IMR-90 (cell line): ENCODE results near the gene ABCA2. TPM values are rescaled to one million over a fixed set of nuclear protein-coding genes. Genes with fewer than 3 reads are reported as not detected.
A peak's percentile ranks its signal among the peaks of the same experiment; 100 is the strongest.

Experiments used
- ATAC-seq: fragments of 200-7000 bp; cut with Tn5 transposase; 2 replicates; pipeline ENCODE4 v1.9.1; 2020; ENCODE audit warnings: low read depth, mild to moderate bottlenecking, moderate library complexity
- BruUV-seq: library from RNA; stranded (reverse); fragments of 400-500 nt; replicated peaks from 2 replicates; lab custom pipeline; 2021; lab: Mats Ljungman, UMichigan
- CTCF ChIA-PET: fragments of 300-600 bp; formaldehyde crosslinking; extraction: SDS; loops from one replicate; lab custom pipeline; 2021; ENCODE audit warnings: antibody characterized with exemption; lab: Yijun Ruan, JAX
- POLR2A ChIA-PET: fragments of 300-600 bp; sonication (Branson Sonifier 250); formaldehyde crosslinking; loops from one replicate; lab custom pipeline; 2022; ENCODE audit warnings: antibody characterized with exemption; ENCODE audit not compliant: unreplicated experiment; lab: Charles Lee
- DNase-seq: peaks from one replicate; pipeline ENCODE4 v3.0.0; 2013
- H2AFZ ChIP-seq: replicated peaks from 2 replicates; pipeline ENCODE3; 2013; ENCODE audit warnings: low read length, mild to moderate bottlenecking; ENCODE audit not compliant: poor library complexity
- H2AK5ac ChIP-seq: 2 replicates; pipeline ENCODE4 v1.6.1; 2013; ENCODE audit warnings: low read depth, low read length, inconsistent platforms
- H2AK9ac ChIP-seq: replicated peaks from 2 replicates; pipeline ENCODE3; 2013; ENCODE audit warnings: mild to moderate bottlenecking, low read depth, low read length, moderate library complexity; ENCODE audit not compliant: poor library complexity
- H2BK120ac ChIP-seq: 2 replicates; pipeline ENCODE4 v1.6.1; 2013; ENCODE audit warnings: low read depth, low read length, inconsistent platforms
- H2BK15ac ChIP-seq: 3 replicates; pipeline ENCODE4 v1.6.1; 2013; ENCODE audit warnings: low read depth, low read length, inconsistent platforms
- H2BK20ac ChIP-seq: 2 replicates; pipeline ENCODE4 v1.6.1; 2013; ENCODE audit warnings: low read depth, mild to moderate bottlenecking, inconsistent platforms, low read length, moderate library complexity
- H2BK5ac ChIP-seq: 2 replicates; pipeline ENCODE4 v1.6.1; 2013; ENCODE audit warnings: mild to moderate bottlenecking, low read depth, low read length, inconsistent platforms; ENCODE audit not compliant: poor library complexity, severe bottlenecking
- H3K14ac ChIP-seq: replicated peaks from 2 replicates; pipeline ENCODE4 v1.6.1; 2013; ENCODE audit warnings: low read depth, low read length, inconsistent platforms
- H3K18ac ChIP-seq: 2 replicates; pipeline ENCODE4 v1.6.1; 2013; ENCODE audit warnings: low read depth, low read length, control low read depth
- H3K23ac ChIP-seq: 2 replicates; pipeline ENCODE4 v1.6.1; 2013; ENCODE audit warnings: low read depth, low read length, inconsistent platforms
- H3K27ac ChIP-seq: 2 replicates; pipeline ENCODE4 v1.5.1; 2013; ENCODE audit warnings: mild to moderate bottlenecking, control low read depth, low read length; ENCODE audit not compliant: insufficient read depth
- H3K27me3 ChIP-seq: 2 replicates; pipeline ENCODE4 v1.6.1; 2013; ENCODE audit warnings: low read length; ENCODE audit not compliant: control insufficient read depth, insufficient read depth
- H3K36me3 ChIP-seq: 2 replicates; pipeline ENCODE4 v1.6.1; 2013; ENCODE audit warnings: low read length, mixed read lengths; ENCODE audit not compliant: control insufficient read depth, insufficient read depth
- H3K4ac ChIP-seq: 2 replicates; pipeline ENCODE4 v1.6.1; 2013; ENCODE audit warnings: low read depth, low read length, inconsistent platforms
- H3K4me1 ChIP-seq: 2 replicates; pipeline ENCODE4 v1.6.1; 2013; ENCODE audit warnings: low read length, mixed read lengths; ENCODE audit not compliant: control insufficient read depth, insufficient read depth
- H3K4me2 ChIP-seq: 2 replicates; pipeline ENCODE4 v1.6.1; 2013; ENCODE audit warnings: low read depth, mild to moderate bottlenecking, control low read depth, low read length, moderate library complexity
- H3K4me3 ChIP-seq: 2 replicates; pipeline ENCODE4 v1.5.1; 2013; ENCODE audit warnings: low read depth, mild to moderate bottlenecking, control low read depth, low read length, moderate library complexity; ENCODE audit not compliant: insufficient read depth
- H3K56ac ChIP-seq: 2 replicates; pipeline ENCODE4 v1.6.1; 2013; ENCODE audit warnings: low read length, inconsistent platforms; ENCODE audit not compliant: insufficient read depth; ENCODE audit errors: extremely low read depth
- H3K79me1 ChIP-seq, 2 experiments: 2 replicates each; pipeline ENCODE4 v1.6.1; 2013; ENCODE audit warnings: low read length in 2 of 2, inconsistent platforms in 1 of 2, low read depth in 1 of 2
- H3K9ac ChIP-seq: 2 replicates; pipeline ENCODE4 v1.6.1; 2013; ENCODE audit warnings: low read depth, low read length, control low read depth
- H3K9me1 ChIP-seq: 2 replicates; pipeline ENCODE4 v1.6.1; 2013; ENCODE audit warnings: low read length, inconsistent platforms; ENCODE audit not compliant: insufficient read depth
- H3K9me3 ChIP-seq: 2 replicates; pipeline ENCODE4 v1.6.1; 2013; ENCODE audit warnings: low read length; ENCODE audit not compliant: control insufficient read depth, insufficient read depth
- H4K20me1 ChIP-seq: 2 replicates; pipeline ENCODE4 v1.6.1; 2013; ENCODE audit warnings: low read length, inconsistent platforms; ENCODE audit not compliant: insufficient read depth
- H4K5ac ChIP-seq: 2 replicates; pipeline ENCODE4 v1.6.1; 2013; ENCODE audit warnings: mild to moderate bottlenecking, low read depth, low read length, control low read depth
- H4K8ac ChIP-seq, 2 experiments: 2 replicates each; pipeline ENCODE4 v1.6.1; 2013; ENCODE audit warnings: low read depth in 2 of 2, low read length in 2 of 2, control low read depth in 1 of 2, inconsistent platforms in 1 of 2
- H4K91ac ChIP-seq: 2 replicates; pipeline ENCODE4 v1.6.1; 2013; ENCODE audit warnings: low read depth, low read length, inconsistent platforms; ENCODE audit not compliant: insufficient read depth
- BHLHE40 ChIP-seq: fragments of 150-350 bp; IDR thresholded peaks from 2 replicates; pipeline ENCODE4 v1.6.1; 2016; ENCODE audit warnings: mild to moderate bottlenecking, low read depth, low read length
- CEBPB ChIP-seq: IDR thresholded peaks from 2 replicates; pipeline ENCODE4 v1.6.1; 2012; ENCODE audit warnings: low read depth, low read length, improper control_type of control experiment
- CHD1 ChIP-seq: IDR thresholded peaks from 2 replicates; pipeline ENCODE4 v1.6.1; 2012; ENCODE audit warnings: low read depth, low read length, improper control_type of control experiment
- FOS ChIP-seq: fragments of 150-350 bp; IDR thresholded peaks from 2 replicates; pipeline ENCODE4 v1.6.1; 2016; ENCODE audit warnings: low read depth, low read length
- MAZ ChIP-seq: IDR thresholded peaks from 2 replicates; pipeline ENCODE4 v1.6.1; 2012; ENCODE audit warnings: low read depth, mild to moderate bottlenecking, low read length, improper control_type of control experiment, moderate library complexity, borderline replicate concordance
- MXI1 ChIP-seq: IDR thresholded peaks from 2 replicates; pipeline ENCODE4 v1.6.1; 2012; ENCODE audit warnings: low read depth, mild to moderate bottlenecking, low read length, moderate library complexity, borderline replicate concordance
- NFE2L2 ChIP-seq: fragments of 150-350 bp; IDR thresholded peaks from 2 replicates; pipeline ENCODE4 v1.6.1; 2016; ENCODE audit warnings: low read depth, mild to moderate bottlenecking, low read length
- POLR2A ChIP-seq: IDR thresholded peaks from 2 replicates; pipeline ENCODE4 v1.6.1; 2012; ENCODE audit warnings: mild to moderate bottlenecking, low read depth, low read length
- RAD21 ChIP-seq: IDR thresholded peaks from 2 replicates; pipeline ENCODE4 v1.6.1; 2012; ENCODE audit warnings: low read length, improper control_type of control experiment
- RFX5 ChIP-seq: IDR thresholded peaks from 2 replicates; pipeline ENCODE4 v1.8.0; 2012; ENCODE audit warnings: low read depth, mild to moderate bottlenecking, low read length, moderate library complexity
- SMC3 ChIP-seq: fragments of 150-350 bp; IDR thresholded peaks from 2 replicates; pipeline ENCODE4 v1.6.1; 2016; ENCODE audit warnings: low read depth, mild to moderate bottlenecking, antibody characterized with exemption, low read length, moderate library complexity
- WGBS, 2 experiments: methylation state at CpG; one replicate each; pipeline versions ENCODE4 v1.1.5 to v1.1.7; 2013; ENCODE audit warnings: missing lambda C conversion rate in 2 of 2; ENCODE audit not compliant: insufficient read length in 1 of 2; ENCODE audit errors: extremely low coverage in 2 of 2; 5-methylcytosine and 5-hydroxymethylcytosine counted together
- dilution Hi-C: fragments of 300-500 bp; cut with HindIII; formaldehyde crosslinking; loops from one replicate; pipeline ENCODE4 v1.14.3; 2018; ENCODE audit warnings: low sequenced_read_pairs; ENCODE audit not compliant: unreplicated experiment
- in situ Hi-C: fragments of 300-500 bp; cut with MboI; formaldehyde crosslinking; loops from 3 replicates; pipeline ENCODE4 v1.14.3; 2019; ENCODE audit warnings: low sequenced_read_pairs, inconsistent platforms, mixed read lengths
- intact Hi-C: fragments of 100-400 bp; cut with micrococcal nuclease; formaldehyde crosslinking; loops from 2 replicates; pipeline ENCODE4 v1.10.0; 2022
- polyA plus RNA-seq, 3 experiments: library from polyadenylated mRNA; depleted of rRNA; stranded (reverse); fragments of >200 nt; gene quantifications; 2 replicates each; pipeline ENCODE4 v1.2.3, GENCODE V29; 2012; ENCODE audit warnings: low replicate concordance in 1 of 3
- total RNA-seq: library from RNA; depleted of rRNA; stranded (reverse); fragments of >200 nt; gene quantifications from 2 replicates; pipeline ENCODE4 v1.2.3, GENCODE V29; 2012
- TF ChIP-seq, protein P1 (sequence below): fragments of 150-350 bp; IDR thresholded peaks from 2 replicates; pipeline ENCODE4 v1.6.1; 2017; ENCODE audit warnings: mild to moderate bottlenecking, antibody characterized with exemption, low read length, low read depth
- TF ChIP-seq, protein P2 (sequence below): fragments of 150-350 bp; IDR thresholded peaks from 2 replicates; pipeline ENCODE4 v1.6.1; 2016; ENCODE audit warnings: low read depth, mild to moderate bottlenecking, low read length, moderate library complexity, borderline replicate concordance

Gene ABCA2
- total and polyA plus RNA-seq, 2 of the 4 experiments (the other 2 are of a cell fraction), result 3.8 to 46.0 TPM

DNA sequence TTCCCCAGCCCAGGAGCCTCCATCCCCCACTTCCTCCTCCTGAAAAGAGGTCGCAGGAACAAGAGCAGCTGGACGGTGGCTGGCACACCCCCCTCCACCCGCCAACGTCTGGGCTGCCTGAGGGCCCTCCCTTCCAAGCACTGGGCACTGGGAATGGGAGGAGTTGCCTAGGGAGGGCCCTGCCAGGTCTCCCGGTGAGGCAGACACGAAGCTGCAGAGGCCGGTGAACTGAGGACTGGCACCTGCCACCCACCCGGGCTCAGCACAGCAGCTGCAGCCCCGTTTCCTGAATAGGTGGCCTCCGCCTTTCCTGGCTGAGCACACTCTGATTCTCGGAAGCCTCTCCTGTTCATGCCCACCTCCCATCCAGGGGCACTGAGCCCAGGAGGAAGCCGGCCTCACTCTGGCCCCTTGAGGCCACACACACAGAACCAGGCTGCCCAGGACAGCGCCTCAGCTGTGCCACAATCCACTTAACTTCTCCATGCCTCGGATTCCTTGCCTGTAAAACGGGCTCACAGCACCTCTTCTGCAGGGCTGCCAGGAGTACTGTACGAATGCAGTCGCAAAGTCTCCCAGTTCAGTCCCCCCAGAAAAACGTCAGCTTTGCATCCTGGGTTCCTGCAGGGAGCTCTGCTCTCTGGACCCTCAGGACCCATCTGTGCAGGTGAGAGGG is 16.6 kb upstream of the ABCA2 start:
- BruUV-seq, result no TSS peak
- Histone ChIP-seq H3K4me3 (peak overlapping the region; percentile 63), H2BK120ac (no peak overlapping the region), H3K56ac (no peak overlapping the region), H3K4me1 (peaks cover 11% of the 10 kb centered on the region), H2BK20ac (no peak overlapping the region), H3K27me3 (peaks cover 20% of the 10 kb centered on the region), H3K14ac (no peak overlapping the region), H2AK9ac (peak overlapping the region; percentile 93), H3K4me2 (peak overlapping the region; percentile 78), H2BK5ac (no peak overlapping the region), H4K8ac (no peak overlapping the region), H3K4ac (no peak overlapping the region), H4K5ac (no peak overlapping the region), H4K91ac (no peak overlapping the region), H2AK5ac (peak overlapping the region; percentile 24; the same call in 1 of the 2 replicates), H3K36me3 (peaks cover 8% of the 10 kb centered on the region; the same call in 1 of the 2 replicates), H2AFZ (no peak overlapping the region), H3K23ac (no peak overlapping the region), H3K9me3 (no peaks in the 10 kb centered on the region), H3K79me1 (peaks cover 5 to 16% of the 10 kb centered on the region in 2 experiments; a peak in 3 of 4 replicates), H3K9ac (0 out of 2 replicates have a peak overlapping the region, but pooled peaks have one; percentile 50), H2BK15ac (no peak overlapping the region), H3K18ac (no peak overlapping the region), H4K20me1 (peaks cover 30% of the 10 kb centered on the region), H3K9me1 (no peaks in the 10 kb centered on the region), H3K27ac (no peak overlapping the region)
- ChIA-PET CTCF (no interaction called here), POLR2A (no interaction called here)
- no peak for ATAC-seq
- dilution Hi-C loops (no loop called here), in situ Hi-C loops (no loop called here), intact Hi-C loops (no loop called here)
- TF ChIP-seq SMC3, result no peak
- no peak for TF ChIP-seq MAZ
- TF ChIP-seq RFX5, result no peak
- TF ChIP-seq, protein P1, sequence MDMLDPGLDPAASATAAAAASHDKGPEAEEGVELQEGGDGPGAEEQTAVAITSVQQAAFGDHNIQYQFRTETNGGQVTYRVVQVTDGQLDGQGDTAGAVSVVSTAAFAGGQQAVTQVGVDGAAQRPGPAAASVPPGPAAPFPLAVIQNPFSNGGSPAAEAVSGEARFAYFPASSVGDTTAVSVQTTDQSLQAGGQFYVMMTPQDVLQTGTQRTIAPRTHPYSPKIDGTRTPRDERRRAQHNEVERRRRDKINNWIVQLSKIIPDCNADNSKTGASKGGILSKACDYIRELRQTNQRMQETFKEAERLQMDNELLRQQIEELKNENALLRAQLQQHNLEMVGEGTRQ, result no peak
- no peak for TF ChIP-seq FOS
- no peak for TF ChIP-seq RAD21
- TF ChIP-seq BHLHE40, result no peak
- TF ChIP-seq, protein P2, sequence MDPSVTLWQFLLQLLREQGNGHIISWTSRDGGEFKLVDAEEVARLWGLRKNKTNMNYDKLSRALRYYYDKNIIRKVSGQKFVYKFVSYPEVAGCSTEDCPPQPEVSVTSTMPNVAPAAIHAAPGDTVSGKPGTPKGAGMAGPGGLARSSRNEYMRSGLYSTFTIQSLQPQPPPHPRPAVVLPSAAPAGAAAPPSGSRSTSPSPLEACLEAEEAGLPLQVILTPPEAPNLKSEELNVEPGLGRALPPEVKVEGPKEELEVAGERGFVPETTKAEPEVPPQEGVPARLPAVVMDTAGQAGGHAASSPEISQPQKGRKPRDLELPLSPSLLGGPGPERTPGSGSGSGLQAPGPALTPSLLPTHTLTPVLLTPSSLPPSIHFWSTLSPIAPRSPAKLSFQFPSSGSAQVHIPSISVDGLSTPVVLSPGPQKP, result no peak
- no peak for TF ChIP-seq MXI1
- TF ChIP-seq POLR2A, result no peak
- TF ChIP-seq NFE2L2, result no peak
- TF ChIP-seq CEBPB, result no peak
- TF ChIP-seq CHD1, result no peak
- 67% methylated on average over 9 of the region's 18 CpGs; no CpG with 5 or more reads in 1 of the 2 experiments for WGBS, 2 experiments
- DNase-seq, result no peak
